PC-3 (cell line): Measurements from ENCODE around the gene ATP4A.

Experiments used
- CTCF ChIP-seq: fragments of 300-600 bp; sonication (generic); conservative IDR thresholded peaks from 2 replicates; pipeline ENCODE4 v1.5.1; 2017; ENCODE audit warnings: antibody characterized with exemption, low read depth, mild to moderate bottlenecking, low read length
- EZH2 ChIP-seq: fragments of 300-600 bp; sonication (generic); IDR thresholded peaks from one replicate; pipeline ENCODE4 v1.6.1; 2017; ENCODE audit warnings: antibody characterized with exemption, mild to moderate bottlenecking, low read length; ENCODE audit not compliant: unreplicated experiment
- EZH2phosphoT487 ChIP-seq: fragments of 300-600 bp; sonication (generic); IDR thresholded peaks from 2 replicates; pipeline ENCODE4 v1.6.1; 2018; ENCODE audit warnings: mild to moderate bottlenecking, antibody characterized with exemption, low read length, borderline replicate concordance

GRCh38 chr19:35517342-35517741 is 46.1 kb downstream of the ATP4A start:
- TF ChIP-seq CTCF (no peak), EZH2phosphoT487 (no peak), EZH2 (no peak)
